NOMO-1 (cell line): Measurements from ENCODE around the gene TSHR.
"Not testable (repeated sequence)": the region's sequence is repeated elsewhere in the genome, so short reads cannot be mapped to it uniquely, and the experiment has no call there.

Experiments
- DNase-seq, 2 experiments: peaks; one replicate each; lab custom pipeline; 2025; ENCODE audit not compliant: unreplicated experiment in 2 of 2; lab: John Stamatoyannopoulos, UW

TSHR gene

DNA sequence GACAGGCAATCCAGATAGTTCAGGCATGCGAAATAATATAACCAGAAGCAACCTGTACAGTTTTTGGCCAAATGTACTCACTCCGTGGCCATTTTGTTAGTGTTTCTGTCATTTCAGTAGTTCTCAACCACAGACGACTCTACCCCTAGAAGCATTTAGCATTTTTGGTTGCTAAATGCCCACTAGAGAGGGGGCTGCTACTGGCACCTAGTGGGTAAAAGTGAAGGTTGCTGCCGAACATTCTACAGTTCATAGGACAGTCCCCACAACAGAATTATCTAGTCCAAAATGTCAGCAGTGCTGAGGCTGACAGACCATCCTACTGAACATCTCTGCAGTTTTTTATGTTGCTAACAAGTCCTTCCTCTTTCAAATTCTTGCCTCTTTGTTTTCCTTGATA is 107.4 kb downstream of the TSHR start:
- DNase-seq, result peak; percentile 35 to 60

- DNase-seq, result no peak
Observed at GRCh38 chr14:81066672-81067071, 111.3 kb downstream of the TSHR start.

GRCh38 chr14:81067156-81067555 is 111.7 kb downstream of the TSHR start:
- DNase-seq, result no peak

- DNase-seq, result no peak
Observed at GRCh38 chr14:81068176-81068782, 112.9 kb downstream of the TSHR start.

DNA sequence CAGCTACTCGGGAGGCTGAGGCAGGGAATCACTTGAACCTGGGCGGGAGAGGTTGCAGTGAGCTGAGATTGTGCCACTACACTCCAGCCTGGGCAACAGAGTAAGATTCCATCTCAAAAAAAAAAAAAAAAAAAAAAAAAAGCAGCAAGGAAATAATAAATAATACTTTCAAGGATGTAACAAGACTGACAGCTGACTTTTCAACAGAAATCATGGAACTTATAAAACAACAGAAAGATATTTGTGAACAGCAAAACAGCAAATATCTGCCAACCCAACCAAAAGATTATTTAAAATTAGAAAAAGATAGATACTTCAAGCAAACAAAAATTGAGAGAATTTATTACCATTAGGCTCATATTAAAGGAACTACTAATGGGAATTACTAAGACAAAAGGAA is 115.1 kb downstream of the TSHR start:
- DNase-seq, result no peak

GRCh38 chr14:81085596-81085995 is 130.2 kb downstream of the TSHR start:
- DNase-seq, result no peak

DNA sequence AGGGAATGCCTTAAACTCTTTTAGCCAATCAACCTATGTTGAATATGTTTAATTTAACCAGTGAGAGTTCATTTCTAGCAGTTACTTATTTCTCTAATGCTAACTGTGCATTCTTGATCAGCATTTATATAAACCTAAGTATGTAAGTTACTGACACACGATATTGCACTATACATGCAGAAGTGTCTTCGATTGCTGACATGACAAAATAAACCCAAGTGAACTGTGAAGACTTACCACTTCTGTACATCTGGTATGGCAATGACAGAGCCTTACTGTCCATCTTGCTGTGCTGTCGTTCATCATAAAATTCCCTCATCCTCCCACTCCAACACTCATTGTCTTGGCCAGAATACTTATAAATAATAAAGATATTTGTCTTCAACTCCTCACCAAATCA is 131.8 kb downstream of the TSHR start:
- DNase-seq, result no peak

DNA sequence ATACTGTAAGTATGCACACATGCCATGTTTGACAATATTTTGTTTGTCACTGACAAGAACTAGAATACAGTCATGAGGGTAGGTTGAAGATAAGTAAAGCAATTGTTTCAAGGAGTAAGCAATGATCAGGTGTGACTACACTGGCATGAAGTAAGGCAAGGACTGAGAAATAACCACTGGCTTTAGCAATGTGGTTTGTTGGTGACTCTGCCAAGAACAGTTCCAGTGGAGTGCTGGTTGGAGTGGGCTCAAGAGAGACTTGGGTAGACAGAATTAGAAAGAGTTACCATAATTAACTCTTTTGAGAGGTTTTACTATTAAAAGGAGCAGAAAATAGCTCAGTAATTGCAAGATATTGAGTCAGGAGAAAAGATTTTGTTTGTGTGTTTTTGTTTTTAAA is 135.7 kb downstream of the TSHR start:
- DNase-seq, result no peak

- DNase-seq, result no peak
Observed at GRCh38 chr14:81091660-81092059, 136.2 kb downstream of the TSHR start.

GRCh38 chr14:81093651-81094050 is 138.2 kb downstream of the TSHR start:
- DNase-seq, result no peak

GRCh38 chr14:81095539-81095938 is 140.1 kb downstream of the TSHR start:
- no peak for DNase-seq

- DNase-seq, result no peak
Observed at GRCh38 chr14:81096656-81097055, 141.2 kb downstream of the TSHR start.

GRCh38 chr14:81102217-81102616 is 146.8 kb downstream of the TSHR start:
- no peak for DNase-seq

- DNase-seq, result no peak
Observed at GRCh38 chr14:81103443-81103842, 148.0 kb downstream of the TSHR start.

- no peak for DNase-seq
Observed at GRCh38 chr14:81105378-81105777, 150.0 kb downstream of the TSHR start.

GRCh38 chr14:81105961-81106360 is 150.5 kb downstream of the TSHR start:
- no peak for DNase-seq

GRCh38 chr14:81110186-81110585 is 154.8 kb downstream of the TSHR start:
- DNase-seq, result no peak

DNA sequence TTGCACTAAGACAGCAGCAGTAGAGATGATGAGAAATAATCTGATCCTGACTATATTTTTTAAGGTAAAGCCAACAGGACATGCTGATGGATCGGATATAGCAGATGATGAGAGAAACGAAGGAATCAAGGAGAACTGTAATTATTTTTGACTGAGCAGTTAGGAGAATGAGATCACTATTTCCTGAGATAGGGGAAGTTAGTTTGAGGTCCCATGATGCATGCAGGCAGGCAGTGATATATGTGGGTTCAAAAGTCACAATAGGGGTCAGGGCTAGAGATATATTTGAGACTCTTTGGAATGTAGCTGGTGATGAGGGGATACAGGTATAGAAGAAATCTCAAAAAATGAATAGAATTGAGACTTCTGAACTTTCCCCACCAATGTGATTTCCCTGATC is 157.8 kb downstream of the TSHR start:
- DNase-seq, result no peak

GRCh38 chr14:81113945-81114820 is 158.8 kb downstream of the TSHR start:
- DNase-seq, result not testable (repeated sequence)

DNA sequence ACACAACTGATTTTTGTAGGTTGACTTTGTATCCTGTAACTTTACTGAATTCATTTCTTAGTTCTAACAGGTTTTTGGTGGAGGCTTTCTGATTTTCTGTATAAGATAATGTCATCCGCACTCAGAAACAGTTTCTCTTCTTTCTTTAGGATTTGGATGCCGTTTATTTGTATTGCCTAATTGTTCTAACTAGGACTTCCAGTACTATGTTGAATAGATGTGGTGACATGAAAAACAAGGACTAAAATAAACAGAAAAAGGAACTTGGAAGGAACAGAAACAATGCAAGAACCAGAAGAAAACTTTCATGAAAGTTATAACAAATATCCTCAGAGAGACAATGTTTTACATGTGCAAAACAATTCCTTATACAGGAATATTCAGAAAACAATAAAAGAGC is 165.1 kb downstream of the TSHR start:
- DNase-seq, result peak in 1 of 2 experiments; percentile 36

GRCh38 chr14:81122326-81122725 is 166.9 kb downstream of the TSHR start:
- peak in 1 of 2 experiments; percentile 30 for DNase-seq

- DNase-seq, result peak in 1 of 2 experiments; percentile 4
Observed at GRCh38 chr14:81123811-81124210, 168.4 kb downstream of the TSHR start.
